GM19395 (cell line): ENCODE data around the gene ACSF3.
"Not testable (repeated sequence)": the region's sequence is repeated elsewhere in the genome, so short reads cannot be mapped to it uniquely, and the experiment has no call there.

ENCODE experiments used
- ATAC-seq: cut with Tn5 transposase; IDR thresholded peaks from one replicate; pipeline ENCODE4 v1.9.1; 2021; ENCODE audit warnings: mild to moderate bottlenecking, moderate library complexity; ENCODE audit not compliant: unreplicated experiment

ACSF3 gene

DNA sequence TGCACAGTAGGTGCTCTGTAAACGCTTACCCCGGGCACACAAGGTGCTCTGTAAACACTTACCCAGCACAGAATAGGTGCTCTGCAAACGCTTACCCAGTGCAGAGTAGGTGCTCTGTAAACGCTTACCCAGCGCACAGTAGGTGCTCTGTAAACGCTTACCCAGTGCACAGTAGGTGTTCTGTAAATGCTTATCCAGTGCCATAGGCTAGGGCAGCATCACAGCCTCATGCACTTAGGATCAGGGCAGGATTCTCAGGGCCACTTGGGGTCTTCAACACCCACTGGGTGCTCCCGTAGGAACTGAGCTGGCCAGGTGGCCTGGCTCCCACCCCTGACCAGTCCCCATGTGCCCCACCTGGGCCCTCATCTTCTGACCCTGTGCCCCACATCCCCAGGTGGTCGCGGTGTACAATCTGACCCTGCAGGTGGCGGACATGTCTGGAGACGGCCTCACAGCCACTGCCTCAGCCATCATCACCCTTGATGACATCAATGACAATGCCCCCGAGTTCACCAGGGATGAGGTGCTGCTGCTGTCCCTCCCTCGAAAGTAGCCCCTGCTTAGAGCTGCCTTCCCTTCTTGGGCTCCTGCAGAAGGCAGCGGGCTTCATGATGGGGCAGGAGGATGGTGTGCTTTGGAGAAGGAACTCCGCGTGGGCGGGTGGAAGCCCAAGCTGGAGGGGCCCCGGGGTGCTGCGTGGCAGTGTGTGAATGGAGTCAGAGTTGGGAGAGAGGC is 93.5 kb downstream of the ACSF3 start:
- no peak for ATAC-seq

DNA sequence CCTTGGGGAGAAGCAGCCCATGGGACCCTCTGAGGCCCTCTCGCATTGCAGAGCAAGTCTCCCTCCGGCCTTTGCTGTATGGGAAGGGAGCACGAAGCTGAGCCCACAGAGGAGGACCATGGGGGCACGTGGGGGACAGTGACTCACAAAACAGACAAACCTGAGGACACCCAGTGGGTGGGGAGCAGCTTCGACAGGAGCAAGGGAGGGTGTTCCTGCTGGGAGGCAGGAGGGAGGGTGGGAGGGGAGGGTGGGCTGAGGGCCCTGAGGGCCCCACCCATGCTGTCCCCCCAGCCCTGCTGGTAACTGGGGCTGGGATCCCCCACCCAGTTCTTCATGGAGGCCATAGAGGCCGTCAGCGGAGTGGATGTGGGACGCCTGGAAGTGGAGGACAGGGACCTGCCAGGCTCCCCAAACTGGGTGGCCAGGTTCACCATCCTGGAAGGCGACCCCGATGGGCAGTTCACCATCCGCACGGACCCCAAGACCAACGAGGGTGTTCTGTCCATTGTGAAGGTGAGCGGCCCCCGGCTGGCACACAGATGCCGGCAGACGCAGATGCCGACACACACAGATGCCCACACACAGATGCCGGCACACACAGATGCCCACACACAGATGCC is 94.2 kb downstream of the ACSF3 start:
- ATAC-seq, result no peak

DNA sequence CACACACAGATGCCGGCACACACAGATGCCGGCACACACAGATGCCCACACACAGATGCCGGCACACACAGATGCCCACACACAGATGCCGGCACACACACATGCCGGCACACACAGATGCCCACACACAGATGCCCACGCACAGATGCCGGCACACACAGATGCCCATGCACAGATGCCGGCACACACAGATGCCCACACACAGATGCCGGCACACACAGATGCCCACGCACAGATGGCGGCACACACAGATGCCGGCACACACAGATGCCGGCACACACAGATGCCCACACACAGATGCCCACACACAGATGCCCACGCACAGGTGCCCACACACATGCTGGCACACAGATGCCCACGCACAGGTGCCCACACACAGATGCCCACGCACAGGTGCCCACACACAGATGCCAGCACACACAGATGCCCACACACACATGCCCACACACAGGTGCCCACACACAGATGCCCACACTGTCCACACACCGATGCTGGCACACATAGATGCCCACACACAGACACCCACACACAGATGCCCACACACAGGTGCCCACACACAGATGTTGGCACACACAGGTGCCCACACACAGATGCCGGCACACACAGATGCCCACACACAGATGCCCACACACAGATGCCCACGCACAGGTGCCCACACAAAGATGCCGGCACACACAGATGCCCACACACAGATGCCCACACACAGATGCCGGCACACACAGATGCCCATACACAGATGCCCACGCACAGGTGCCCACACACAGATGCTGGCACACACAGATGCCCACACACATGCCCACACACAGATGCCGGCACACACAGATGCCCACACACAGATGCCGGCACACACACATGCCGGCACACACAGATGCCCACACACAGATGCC is 95.1 kb downstream of the ACSF3 start:
- ATAC-seq, result not testable (repeated sequence)

DNA sequence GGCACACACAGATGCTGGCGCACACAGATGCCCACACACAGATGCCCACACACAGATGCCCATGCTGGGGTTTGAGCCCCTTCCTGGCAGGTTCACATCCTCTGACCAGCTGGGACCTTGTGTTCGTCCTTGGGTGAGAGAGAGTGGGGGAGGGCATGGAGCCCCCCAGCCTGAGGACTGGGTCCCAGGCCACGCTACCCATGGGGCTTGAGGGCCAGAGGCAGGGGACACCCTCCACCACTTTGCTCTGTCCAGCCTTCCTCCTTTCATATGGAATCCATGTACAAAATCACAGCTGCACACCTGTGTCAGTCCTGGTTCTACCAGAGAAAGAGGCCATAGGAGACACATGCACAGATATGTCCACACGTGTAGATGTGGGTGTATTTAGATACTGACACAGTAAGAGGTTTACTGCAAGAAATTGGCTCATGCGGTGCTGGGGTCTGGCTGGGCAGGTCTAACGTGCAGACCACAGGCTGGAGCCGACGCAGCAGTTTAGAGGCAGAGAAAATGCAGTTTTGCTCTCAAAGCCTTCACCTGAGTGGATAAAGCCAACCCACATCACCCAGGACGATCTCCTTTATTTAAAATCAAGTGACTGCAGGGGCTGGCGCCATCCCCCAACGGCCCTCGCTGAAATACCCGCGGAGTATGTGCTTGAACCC is 95.8 kb downstream of the ACSF3 start:
- no peak for ATAC-seq

DNA sequence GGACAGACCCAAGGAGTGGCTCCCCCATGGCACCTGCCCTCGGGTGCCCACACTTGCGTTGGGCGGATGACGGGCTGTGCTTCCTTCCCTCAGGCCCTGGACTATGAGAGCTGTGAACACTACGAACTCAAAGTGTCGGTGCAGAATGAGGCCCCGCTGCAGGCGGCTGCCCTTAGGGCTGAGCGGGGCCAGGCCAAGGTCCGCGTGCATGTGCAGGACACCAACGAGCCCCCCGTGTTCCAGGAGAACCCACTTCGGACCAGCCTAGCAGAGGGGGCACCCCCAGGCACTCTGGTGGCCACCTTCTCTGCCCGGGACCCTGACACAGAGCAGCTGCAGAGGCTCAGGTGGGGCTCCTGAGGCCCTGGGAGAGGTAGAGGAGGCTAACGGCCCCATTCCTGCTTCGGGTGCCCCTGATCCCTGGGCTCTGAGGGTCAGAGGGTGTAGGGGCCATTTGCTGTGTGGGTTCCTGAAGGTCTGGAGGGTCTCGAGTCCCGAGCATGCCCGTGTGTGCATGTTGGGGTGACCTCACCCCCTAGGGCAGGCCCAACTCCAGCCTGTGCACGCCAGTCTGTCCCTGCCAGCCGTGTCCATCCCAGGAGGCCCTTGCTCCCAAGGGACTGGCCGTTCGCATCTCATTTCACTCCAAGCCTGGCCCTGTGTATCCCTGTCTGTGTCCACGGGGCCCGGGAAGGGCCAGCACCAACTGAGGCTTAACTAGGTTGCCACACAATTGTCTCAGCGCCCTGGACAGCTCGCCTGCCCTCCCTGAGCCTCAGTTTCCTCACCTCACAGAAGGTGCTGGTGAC is 96.7 kb downstream of the ACSF3 start:
- no peak for ATAC-seq

DNA sequence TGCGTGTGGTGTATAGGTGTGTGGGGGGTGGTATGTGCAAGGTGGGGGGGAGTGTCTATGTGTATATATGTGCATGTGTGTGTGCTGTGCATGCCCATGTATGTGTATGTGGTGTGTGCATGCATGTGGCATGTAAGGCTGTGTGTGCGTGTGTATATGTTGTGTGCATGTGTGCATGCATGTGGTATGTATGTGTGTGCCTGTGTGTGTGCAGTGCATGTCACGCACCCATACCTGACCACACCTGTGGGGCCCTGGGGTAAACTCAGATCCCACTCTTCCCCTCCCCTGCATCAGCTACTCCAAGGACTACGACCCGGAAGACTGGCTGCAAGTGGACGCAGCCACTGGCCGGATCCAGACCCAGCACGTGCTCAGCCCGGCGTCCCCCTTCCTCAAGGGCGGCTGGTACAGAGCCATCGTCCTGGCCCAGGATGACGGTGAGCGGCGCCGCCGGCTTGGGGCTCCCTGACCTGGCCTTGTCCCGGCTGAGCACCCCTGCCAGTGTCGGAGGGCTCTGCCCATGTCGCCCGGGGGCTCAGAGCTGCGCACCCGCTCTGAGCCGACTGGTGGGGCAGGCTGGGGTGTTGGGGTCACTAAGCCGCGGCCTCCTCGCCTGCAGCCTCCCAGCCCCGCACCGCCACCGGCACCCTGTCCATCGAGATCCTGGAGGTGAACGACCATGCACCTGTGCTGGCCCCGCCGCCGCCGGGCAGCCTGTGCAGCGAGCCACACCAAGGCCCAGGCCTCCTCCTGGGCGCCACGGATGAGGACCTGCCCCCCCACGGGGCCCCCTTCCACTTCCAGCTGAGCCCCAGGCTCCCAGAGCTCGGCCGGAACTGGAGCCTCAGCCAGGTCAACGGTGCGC is 97.6 kb downstream of the ACSF3 start:
- ATAC-seq, result no peak

DNA sequence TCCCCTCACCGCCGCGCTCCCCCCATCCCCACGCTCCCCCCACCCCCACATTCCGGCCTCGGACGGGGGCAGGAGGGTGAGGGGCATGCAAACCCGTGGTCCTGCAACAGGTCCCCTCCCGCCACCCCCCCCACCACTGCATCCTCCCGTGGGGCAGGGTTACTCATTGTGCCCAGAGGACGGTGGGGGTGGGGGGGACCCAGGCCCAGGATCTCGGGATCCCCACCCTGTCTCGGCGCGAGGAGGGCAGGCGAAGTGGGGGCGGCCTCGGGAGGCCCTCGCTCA is 98.2 kb downstream of the ACSF3 start:
- no peak for ATAC-seq

DNA sequence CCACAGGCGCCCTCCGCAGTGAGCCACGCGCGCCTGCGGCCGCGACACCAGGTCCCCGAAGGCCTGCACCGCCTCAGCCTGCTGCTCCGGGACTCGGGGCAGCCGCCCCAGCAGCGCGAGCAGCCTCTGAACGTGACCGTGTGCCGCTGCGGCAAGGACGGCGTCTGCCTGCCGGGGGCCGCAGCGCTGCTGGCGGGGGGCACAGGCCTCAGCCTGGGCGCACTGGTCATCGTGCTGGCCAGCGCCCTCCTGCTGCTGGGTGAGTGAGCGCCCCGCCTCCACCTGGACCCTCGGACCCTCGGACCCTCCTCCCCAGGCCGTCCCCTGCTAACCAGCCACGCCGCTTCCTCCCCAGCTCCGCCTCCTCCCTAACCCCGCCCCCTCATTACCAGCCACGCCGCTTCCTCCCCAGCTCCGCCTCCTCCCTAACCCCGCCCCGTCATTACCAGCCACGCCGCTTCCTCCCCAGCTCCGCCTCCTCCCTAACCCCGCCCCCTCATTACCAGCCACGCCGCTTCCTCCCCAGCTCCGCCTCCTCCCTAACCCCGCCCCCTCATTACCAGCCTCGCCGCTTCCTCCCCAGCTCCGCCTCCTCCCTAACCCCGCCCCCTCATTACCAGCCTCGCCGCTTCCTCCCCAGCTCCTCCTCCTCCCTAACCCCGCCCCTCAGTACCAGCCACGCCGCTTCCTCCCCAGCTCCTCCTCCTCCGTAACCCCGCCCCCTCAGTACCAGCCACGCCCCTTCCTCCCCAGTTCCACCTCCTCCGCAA is 98.7 kb downstream of the ACSF3 start:
- not testable (repeated sequence) for ATAC-seq

DNA sequence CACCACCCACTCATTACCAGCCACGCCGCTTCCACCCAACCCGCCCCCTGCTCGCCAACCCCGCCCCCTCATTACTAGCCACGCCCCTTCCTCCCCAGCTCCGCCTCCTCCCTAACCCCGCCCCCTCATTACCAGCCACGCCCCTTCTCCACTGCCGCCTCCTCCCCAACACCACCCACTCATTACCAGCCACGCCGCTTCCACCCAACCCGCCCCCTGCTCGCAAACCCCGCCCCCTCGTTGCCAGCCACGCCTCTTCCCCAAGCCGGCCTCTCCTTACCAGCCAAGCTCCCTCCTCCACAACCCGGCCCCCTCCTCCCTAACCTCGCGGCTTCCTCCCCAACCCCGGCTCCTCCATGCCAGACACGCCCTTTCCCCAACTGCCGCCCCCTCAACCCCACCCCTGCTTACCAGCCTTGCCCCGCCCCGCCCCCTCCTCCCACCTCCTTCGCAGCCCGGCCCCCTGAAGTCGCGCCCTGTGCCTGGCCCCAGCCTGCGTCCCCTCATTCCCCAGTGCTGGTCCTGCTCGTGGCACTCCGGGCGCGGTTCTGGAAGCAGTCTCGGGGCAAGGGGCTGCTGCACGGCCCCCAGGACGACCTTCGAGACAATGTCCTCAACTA is 99.4 kb downstream of the ACSF3 start:
- no peak for ATAC-seq

DNA sequence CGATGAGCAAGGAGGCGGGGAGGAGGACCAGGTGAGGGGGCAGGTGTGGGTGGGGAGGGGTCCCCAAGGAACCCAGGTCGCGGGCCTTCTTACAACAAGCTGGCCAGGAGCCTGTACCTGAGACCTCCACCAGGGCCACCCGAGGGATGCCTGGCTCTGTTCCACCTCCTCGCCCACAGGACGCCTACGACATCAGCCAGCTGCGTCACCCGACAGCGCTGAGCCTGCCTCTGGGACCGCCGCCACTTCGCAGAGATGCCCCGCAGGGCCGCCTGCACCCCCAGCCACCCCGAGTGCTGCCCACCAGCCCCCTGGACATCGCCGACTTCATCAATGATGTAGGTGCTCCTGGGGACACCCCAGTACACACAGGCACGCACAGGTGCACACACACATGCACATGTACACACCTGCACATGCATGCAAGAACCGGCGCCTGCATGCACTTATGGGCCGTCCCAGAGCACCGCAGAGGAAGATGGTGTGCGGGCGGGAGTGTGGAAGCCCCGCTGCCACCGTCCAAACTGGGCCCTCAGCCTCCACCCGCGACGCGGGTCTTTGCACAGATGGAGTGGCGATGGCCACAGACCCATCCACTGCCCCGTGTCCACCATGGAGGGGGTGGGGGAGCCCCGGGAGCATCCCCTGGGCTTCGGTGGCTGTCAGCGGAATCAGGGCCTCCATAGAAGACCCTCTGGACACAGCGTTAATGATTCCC is 100.1 kb downstream of the ACSF3 start:
- ATAC-seq, result no peak

DNA sequence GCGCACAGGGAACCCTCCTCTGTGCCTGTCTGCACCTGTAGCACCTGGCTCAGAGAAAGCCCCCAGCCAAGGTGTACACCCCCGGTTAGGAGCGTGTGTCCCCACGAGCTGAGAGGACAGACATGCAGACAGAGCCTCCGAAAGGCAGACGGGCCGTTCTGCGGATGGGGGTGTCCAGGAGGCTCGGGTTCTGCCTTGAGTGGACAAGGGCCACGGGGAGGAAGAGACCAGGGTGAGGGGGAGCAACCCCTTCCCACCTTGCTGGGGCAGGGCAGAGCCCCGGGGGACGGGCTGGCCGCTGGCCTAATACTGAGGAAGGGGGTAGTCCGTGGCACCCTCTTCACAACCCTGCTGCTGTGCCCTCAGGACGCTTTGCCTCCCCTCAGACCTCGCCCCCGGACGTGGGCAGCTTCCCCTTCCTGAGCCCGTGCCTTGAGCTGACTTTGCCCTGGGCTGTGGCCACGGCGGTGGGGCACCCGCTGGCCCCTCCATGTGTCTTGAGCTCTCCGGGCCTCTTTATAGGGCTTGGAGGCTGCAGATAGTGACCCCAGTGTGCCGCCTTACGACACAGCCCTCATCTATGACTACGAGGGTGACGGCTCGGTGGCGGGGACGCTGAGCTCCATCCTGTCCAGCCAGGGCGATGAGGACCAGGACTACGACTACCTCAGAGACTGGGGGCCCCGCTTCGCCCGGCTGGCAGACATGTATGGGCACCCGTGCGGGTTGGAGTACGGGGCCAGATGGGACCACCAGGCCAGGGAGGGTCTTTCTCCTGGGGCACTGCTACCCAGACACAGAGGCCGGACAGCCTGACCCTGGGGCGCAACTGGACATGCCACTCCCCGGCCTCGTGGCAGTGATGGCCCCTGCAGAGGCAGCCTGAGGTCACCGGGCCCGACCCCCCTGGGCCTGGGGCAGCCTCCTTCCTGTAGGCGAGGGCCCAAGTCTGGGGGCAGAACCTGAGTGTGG is 101.0 kb downstream of the ACSF3 start:
- ATAC-seq, result no peak

DNA sequence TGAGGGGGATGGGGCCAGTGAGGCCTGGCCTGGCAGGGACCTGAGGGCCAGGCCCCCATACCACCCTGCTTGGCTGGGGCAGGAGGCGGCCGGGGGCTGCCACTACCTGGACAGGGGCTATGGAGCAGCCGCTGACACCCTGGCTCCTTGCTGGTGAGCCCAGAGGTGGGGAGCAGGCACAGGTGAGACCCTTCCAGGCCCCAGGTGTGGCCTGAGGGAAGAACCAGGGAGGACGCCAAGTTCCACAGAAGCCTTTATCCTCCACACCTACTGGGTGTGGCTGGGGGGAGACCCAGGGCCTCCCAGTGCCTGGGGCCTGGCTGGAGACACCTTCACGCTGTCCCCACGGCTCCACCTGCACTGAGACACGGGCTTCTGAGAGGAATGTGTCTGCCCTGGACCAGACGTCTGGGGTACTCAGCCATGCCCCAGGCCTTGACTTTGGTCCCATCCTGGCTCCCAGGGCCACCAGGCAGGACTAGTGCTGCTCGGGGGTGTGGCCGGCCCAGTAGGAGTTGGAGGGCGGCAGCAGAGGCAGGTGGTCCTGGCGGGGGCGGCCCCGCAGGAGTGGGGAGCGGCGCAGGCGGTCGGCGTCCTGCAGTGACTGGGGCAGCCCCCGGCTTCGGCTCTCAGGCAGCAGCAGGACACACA is 102.0 kb downstream of the ACSF3 start:
- no peak for ATAC-seq

DNA sequence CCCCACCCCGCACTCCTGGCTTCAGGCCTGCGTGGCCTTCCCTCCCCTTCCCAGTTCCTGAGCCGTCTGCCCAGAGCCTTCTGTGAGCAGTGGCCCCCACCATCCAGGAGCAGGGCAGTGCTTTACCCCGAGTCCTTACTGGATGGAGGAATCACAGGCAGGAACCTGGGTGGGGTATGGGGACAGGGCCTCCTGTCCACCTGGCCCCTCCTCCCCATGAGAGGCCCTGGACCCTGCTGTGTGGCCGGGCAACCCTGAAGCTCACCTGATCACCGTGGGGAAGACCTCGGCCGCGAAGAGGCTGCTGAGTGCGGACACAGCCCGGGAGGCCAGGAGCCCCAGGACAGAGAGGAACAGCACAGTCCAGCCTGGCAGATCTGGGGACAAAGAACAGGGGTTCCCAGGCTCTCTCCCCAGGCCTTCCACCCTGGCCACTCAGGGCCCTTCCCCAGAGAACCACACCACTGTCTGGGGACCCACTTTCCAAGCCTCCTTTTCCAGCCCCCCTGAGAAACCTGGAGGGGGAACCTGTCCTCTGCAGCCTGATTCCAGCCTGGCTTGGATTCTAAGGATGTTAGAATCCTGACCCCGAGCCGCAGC is 103.5 kb downstream of the ACSF3 start:
- ATAC-seq, result no peak

DNA sequence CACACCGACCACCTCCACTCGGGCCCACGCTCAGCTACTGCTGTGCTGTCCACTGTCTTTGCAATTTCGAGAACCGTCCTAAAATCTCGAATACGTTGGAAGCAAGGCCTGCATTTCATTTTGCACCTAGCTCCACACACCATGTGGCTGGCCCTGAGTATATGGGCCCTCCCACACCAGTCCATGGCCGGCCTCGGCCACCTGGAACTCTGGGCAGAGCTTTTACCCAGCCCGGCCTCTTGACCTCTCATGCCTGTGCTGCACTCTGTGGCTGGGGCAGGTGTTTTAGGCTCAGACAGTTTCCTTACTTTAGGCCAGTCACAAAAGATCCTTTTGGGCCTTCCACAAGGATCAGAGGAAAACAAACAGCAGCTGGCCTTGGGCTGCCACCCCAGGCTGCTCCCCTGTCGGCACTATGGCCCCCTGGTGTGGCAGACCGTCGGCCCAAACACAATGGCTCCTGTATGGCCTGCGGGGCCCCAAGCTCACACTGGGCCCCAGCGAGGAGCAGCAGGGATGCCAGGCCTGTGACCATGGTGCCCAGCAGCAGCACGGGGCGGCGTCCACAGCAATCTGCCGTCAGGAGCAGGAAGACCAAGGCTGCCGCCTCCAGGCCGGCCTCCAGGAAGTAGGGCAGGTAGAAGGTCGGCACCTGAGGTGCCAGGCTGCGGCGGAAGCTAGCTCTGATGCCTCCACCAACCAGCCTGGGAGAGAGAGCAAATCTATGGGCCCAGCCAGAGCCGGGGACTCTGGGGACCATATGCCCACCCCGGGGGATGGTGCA is 104.2 kb downstream of the ACSF3 start:
- ATAC-seq, result no peak
